ENCODE results near the gene EEF2.

EEF2 gene

DNA sequence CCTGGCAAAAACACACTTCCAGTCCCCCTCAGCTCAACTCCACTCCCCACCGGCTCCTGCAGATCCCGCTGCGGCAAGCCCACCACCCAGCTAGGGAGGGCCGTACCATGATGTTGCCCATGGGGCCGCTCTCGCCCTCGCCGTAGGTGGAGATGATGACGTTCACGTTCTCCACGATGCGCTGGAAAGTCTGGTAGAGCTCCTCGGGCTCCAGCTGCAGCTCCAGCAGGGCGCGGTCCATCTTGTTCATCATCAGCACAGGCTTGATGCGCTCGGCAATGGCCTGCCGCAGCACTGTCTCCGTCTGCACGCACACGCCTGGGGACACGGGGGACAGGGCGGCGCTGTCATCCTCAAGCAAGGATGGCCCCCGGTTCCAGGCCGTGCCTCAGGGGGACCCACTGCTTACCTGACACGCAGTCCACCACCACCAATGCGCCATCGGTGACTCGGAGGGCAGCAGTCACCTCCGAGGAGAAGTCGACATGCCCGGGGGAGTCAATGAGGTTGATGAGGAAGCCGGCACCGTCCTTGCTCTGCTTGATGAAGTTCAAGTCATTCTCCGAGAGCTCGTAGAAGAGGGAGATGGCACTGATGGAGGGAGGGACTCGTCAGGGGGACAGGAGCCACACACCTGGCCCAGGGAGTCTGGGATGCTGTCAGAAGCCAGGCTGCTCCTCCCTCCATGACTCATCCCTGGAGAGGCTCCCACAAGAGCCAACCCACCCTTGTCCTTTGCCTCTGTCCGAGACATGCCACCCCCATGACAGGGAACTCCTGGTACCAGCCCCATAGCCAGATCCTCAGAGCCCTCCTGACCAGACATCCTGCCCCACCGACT, 2.3 kb downstream of the EEF2 start:
- TF ChIP-seq, protein P1, sequence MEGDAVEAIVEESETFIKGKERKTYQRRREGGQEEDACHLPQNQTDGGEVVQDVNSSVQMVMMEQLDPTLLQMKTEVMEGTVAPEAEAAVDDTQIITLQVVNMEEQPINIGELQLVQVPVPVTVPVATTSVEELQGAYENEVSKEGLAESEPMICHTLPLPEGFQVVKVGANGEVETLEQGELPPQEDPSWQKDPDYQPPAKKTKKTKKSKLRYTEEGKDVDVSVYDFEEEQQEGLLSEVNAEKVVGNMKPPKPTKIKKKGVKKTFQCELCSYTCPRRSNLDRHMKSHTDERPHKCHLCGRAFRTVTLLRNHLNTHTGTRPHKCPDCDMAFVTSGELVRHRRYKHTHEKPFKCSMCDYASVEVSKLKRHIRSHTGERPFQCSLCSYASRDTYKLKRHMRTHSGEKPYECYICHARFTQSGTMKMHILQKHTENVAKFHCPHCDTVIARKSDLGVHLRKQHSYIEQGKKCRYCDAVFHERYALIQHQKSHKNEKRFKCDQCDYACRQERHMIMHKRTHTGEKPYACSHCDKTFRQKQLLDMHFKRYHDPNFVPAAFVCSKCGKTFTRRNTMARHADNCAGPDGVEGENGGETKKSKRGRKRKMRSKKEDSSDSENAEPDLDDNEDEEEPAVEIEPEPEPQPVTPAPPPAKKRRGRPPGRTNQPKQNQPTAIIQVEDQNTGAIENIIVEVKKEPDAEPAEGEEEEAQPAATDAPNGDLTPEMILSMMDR (IDR thresholded peaks at IDR 0.05): no peak
- DNase-seq (ENCODE audit: low spot score): no peak
- peak overlapping the region; percentile 96 for H3K4me3 ChIP-seq
- peak overlapping the region; percentile 93 to 98 for H3K27ac ChIP-seq

DNA sequence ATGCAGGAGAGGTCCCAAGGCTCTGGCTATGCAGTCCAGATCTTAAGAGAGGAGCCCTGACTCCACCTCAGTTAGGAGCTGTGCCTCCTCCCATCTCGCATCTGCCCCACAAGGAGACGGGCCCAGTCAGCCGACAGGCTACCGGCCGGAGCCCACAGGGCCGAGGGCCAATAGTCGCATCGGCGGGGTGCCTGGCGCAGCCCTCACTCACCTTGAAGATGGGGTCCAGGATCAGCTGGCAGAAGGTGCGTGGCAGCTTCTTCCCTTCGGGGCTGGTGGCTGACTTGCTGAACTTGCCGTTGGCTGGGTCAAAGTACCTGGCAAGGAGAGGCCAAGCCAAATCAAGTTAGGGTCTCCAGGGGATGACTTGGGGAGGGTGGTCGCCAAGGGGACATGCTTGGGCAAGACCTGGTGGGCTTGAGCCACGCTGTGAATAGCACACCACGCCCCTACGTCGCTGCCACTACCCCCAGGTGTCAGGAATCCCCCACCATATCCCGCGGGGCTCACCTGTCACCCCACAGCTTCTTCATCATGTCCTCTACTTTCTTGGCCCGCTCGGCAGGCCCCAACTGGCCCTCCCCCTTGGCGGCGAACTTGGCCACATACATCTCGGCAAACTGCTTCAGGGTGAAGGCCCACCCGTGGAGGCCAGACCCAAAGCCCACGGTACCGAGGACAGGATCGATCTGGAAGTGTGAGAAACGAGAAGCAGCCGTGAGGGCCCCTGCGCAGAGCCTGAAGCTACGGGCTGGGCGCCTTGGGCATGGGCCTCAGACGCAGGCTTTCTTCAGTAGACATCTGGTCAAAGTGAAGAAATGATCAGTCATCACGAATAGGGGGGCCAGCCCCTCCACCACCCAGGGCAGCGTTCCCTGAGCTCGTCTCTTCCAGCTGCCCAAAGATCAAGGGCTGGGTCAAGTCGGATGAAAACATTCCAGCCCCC, 3.3 kb downstream of the EEF2 start:
- Histone ChIP-seq H3K27ac (no peak overlapping the region), H3K4me3 (no peak overlapping the region)
- TF ChIP-seq, protein P1 (IDR thresholded peaks at IDR 0.05): no peak
- DNase-seq (ENCODE audit: low spot score): no peak

DNA sequence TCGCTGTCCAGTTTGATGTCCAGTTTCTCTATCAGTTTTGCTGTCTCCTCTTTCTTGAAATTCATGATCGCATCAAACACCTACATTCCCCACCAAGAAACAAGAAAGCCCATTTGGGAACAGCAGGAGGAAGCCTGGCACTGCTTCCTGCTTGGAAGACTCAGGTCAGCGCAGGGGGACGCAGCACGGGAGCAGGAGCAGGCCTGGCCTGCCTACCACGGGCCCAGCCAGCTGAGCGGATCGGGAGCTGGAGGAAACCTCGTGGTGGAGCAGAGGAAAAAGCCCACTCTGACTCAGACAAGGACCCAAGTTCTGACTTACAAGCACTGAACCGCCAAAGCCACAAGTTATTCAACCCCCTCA, 3.9 kb downstream of the EEF2 start:
- no peak for DNase-seq (ENCODE audit: low spot score)
- TF ChIP-seq, protein P1 (IDR thresholded peaks at IDR 0.05): no peak
- H3K4me3 ChIP-seq: no peak overlapping the region
- no peak overlapping the region for H3K27ac ChIP-seq

DNA sequence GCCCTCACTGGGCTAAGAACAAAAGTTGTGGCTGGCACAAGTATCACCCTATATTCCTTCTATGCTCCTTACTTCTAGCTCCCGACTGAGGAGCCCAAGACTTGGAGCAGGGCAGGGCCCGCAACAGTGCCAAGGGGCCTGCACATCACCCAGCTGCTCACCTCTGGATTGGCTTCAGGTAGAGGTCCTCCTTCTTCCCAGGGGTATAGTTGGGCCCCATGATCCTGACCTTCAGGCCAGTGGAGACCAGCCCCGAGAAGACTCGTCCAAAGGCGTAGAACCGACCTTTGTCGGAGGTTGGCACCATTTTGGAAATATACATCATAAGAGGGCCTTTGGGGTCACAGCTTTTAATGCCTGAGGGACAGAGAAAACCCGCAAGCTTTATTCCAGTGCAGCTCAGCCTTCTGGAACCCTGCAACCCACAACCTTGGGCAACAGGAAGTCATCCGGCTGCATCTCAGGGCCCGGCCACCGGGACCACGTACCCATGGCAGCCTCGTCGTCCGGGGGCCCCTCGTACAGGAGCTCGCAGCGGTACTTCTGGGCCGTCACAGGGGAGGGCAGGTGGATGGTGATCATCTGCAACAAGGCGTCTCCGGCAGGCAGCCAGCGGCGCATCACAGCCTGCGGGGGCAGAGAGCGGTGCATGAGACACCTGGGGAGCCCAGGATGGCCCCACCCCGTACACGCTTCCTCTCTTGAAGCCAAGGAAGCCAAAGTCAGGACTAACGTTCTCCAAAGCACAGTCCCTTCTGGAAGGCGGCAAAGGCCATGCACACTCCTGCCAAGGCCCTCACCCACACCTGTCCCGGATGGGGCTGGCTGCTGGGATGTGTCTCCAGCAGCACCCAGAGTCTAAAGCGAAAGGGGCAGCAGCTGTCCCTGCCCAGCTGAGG, 4.7 kb downstream of the EEF2 start:
- TF ChIP-seq, protein P1 (IDR thresholded peaks at IDR 0.05): no peak
- H3K4me3 ChIP-seq: no peak overlapping the region
- no peak for DNase-seq (ENCODE audit: low spot score)
- no peak overlapping the region for H3K27ac ChIP-seq

DNA sequence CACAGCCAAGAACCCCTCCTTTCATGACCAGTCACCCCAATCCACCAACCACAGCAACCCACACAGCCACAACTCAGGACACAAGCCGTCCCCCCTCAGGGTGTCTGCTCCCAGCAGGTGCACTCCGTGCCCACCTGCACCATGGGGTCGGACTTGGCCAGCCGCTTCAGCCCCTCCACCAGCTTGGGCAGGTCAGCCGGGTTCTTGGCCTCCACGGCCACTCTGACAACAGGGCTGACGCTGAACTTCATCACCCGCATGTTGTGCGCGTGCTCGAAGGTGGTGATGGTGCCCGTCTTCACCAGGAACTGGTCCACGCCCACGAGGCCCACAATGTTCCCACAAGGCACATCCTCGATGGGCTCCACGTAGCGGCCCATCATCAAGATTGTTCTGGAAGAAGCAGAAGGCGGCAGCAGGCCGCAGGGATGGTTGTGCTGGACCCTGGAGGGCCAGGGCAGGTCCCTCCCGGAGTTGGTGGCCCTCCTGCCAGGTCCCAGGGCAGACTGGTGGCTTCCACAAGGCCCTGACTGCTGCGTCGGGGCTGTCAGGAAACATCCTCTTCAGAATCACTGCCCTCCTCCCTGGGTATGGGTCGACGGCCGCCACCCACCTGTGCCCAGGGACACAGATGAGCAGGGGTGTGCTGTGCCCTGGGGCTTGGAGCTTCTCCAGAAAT, 5.5 kb downstream of the EEF2 start:
- Histone ChIP-seq H3K27ac (no peak overlapping the region), H3K4me3 (no peak overlapping the region)
- TF ChIP-seq, protein P1 (IDR thresholded peaks at IDR 0.05): no peak
- DNase-seq (ENCODE audit: low spot score): no peak

DNA sequence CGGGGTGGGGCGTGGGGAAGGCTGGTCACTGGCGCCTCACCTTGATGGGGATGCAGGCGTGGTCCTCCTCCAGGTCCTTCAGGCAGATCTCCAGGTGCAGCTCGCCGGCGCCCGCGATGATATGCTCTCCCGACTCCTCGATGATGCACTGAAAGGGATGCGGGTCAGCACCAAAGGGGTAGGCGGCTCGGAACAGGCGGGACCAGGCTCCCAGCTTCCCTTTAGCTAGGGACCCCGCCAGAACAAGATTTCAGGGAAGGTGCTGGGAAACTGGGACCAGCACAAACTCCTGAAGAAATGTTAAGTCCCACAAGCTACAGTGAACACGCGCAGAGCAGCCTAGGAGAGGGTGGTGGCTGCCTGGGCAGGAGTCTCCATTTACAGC, 6.0 kb downstream of the EEF2 start:
- no peak for DNase-seq (ENCODE audit: low spot score)
- TF ChIP-seq, protein P1 (IDR thresholded peaks at IDR 0.05): no peak

More for the DNA sequence above, 6.0 kb downstream of the EEF2 start:
- Histone ChIP-seq H3K27ac (no peak overlapping the region), H3K4me3 (no peak overlapping the region)

All from coronary artery (tissue), 2 donors.